Neutrophil (primary cell): ENCODE data around the gene MSANTD2.
A peak's percentile ranks its signal among the peaks of the same experiment; 100 is the strongest.

Experiments
- H3K27ac ChIP-seq: fragments of 200-600 bp; sonication (generic); 2 replicates; pipeline ENCODE4 v1.5.1; 2016; ENCODE audit warnings: mild to moderate bottlenecking, moderate library complexity
- H3K27me3 ChIP-seq: fragments of 200-600 bp; sonication (generic); 2 replicates; pipeline ENCODE4 v1.6.0; 2016; ENCODE audit warnings: mild to moderate bottlenecking
- H3K36me3 ChIP-seq: fragments of 200-600 bp; sonication (generic); 2 replicates; pipeline ENCODE4 v1.5.1; 2017
- H3K4me1 ChIP-seq, 2 experiments: fragments of 200-600 bp in 1 of 2; sonication (generic) in 1 of 2; 1 replicate in 1 of 2; 2 replicates in 1 of 2; pipeline versions ENCODE4 v1.5.1 to v1.6.1; 2013 to 2016; ENCODE audit warnings: low read depth in 1 of 2, low read length in 1 of 2, mild to moderate bottlenecking in 1 of 2, moderate library complexity in 1 of 2; ENCODE audit not compliant: control insufficient read depth in 1 of 2, insufficient read depth in 1 of 2
- H3K4me3 ChIP-seq, 2 experiments: fragments of 200-600 bp in 1 of 2; sonication (generic) in 1 of 2; 1 replicate in 1 of 2; 2 replicates in 1 of 2; pipeline ENCODE4 v1.5.1; 2013 to 2016; ENCODE audit warnings: low read depth in 1 of 2, low read length in 1 of 2, mild to moderate bottlenecking in 1 of 2, moderate library complexity in 1 of 2
- H3K9me3 ChIP-seq: fragments of 200-600 bp; sonication (generic); 2 replicates; pipeline ENCODE4 v1.5.1; 2016
- CTCF ChIP-seq: fragments of 200-600 bp; sonication (generic); IDR thresholded peaks from 2 replicates; pipeline ENCODE4 v1.5.1; 2016; ENCODE audit warnings: antibody characterized with exemption

The MSANTD2 gene

GRCh38 chr11:124798991-124799347 lies 1.2 kb downstream of the MSANTD2 start:
- Histone ChIP-seq H3K4me3 (peak overlapping the region; percentile 81 to 94), H3K27me3 (peaks cover 77% of the 10 kb centered on the region), H3K36me3 (no peaks in the 10 kb centered on the region), H3K27ac (no peak overlapping the region), H3K9me3 (no peaks in the 10 kb centered on the region), H3K4me1 (peaks cover 16 to 17% of the 10 kb centered on the region in 2 experiments)
- TF ChIP-seq CTCF: no peak

- Histone ChIP-seq H3K4me1 (peaks cover 16 to 17% of the 10 kb centered on the region in 2 experiments), H3K36me3 (no peaks in the 10 kb centered on the region), H3K9me3 (no peaks in the 10 kb centered on the region), H3K27ac (no peak overlapping the region), H3K27me3 (peaks cover 50% of the 10 kb centered on the region), H3K4me3 (no peak overlapping the region)
- TF ChIP-seq CTCF: no peak
These were observed 3.9 kb downstream of the MSANTD2 start for GRCh38 chr11:124796312-124796711.

- peaks cover 0 to 1% of the 10 kb centered on the region in 2 experiments for H3K4me1 ChIP-seq
These were observed 6.5 kb downstream of the MSANTD2 start for GRCh38 chr11:124793466-124794278.

GRCh38 chr11:124791626-124792341 lies 8.4 kb downstream of the MSANTD2 start:
- no peak overlapping the region for H3K27ac ChIP-seq
- no peaks in the 10 kb centered on the region for H3K4me1 ChIP-seq
- H3K4me3 ChIP-seq: no peak overlapping the region
- peaks cover 8% of the 10 kb centered on the region for H3K27me3 ChIP-seq
- no peak for TF ChIP-seq CTCF
- H3K9me3 ChIP-seq: no peaks in the 10 kb centered on the region
- no peaks in the 10 kb centered on the region for H3K36me3 ChIP-seq

More at GRCh38 chr11:124793466-124794278, 6.5 kb downstream of the MSANTD2 start:
- Histone ChIP-seq H3K27me3 (peaks cover 27% of the 10 kb centered on the region), H3K36me3 (no peaks in the 10 kb centered on the region), H3K27ac (no peak overlapping the region), H3K4me3 (no peak overlapping the region), H3K9me3 (no peaks in the 10 kb centered on the region)
- TF ChIP-seq CTCF: no peak

- H3K27ac ChIP-seq: no peak overlapping the region
- no peak for TF ChIP-seq CTCF
- no peaks in the 10 kb centered on the region for H3K36me3 ChIP-seq
- H3K9me3 ChIP-seq: no peaks in the 10 kb centered on the region
- no peaks in the 10 kb centered on the region for H3K27me3 ChIP-seq
- no peaks in the 10 kb centered on the region for H3K4me1 ChIP-seq
- H3K4me3 ChIP-seq: no peak overlapping the region
These were observed 11.7 kb downstream of the MSANTD2 start for GRCh38 chr11:124788521-124788920.
